Measurements from ENCODE around the gene CITED4. TPM values are rescaled to one million over a fixed set of nuclear protein-coding genes. Genes with fewer than 3 reads are reported as not detected.

CITED4 gene
- total RNA-seq, 1 experiment from 2014 or later = 7.8 TPM

- DNase-seq (ENCODE audit: low read depth, low spot score) = no peak
- TF ChIP-seq, protein P1, sequence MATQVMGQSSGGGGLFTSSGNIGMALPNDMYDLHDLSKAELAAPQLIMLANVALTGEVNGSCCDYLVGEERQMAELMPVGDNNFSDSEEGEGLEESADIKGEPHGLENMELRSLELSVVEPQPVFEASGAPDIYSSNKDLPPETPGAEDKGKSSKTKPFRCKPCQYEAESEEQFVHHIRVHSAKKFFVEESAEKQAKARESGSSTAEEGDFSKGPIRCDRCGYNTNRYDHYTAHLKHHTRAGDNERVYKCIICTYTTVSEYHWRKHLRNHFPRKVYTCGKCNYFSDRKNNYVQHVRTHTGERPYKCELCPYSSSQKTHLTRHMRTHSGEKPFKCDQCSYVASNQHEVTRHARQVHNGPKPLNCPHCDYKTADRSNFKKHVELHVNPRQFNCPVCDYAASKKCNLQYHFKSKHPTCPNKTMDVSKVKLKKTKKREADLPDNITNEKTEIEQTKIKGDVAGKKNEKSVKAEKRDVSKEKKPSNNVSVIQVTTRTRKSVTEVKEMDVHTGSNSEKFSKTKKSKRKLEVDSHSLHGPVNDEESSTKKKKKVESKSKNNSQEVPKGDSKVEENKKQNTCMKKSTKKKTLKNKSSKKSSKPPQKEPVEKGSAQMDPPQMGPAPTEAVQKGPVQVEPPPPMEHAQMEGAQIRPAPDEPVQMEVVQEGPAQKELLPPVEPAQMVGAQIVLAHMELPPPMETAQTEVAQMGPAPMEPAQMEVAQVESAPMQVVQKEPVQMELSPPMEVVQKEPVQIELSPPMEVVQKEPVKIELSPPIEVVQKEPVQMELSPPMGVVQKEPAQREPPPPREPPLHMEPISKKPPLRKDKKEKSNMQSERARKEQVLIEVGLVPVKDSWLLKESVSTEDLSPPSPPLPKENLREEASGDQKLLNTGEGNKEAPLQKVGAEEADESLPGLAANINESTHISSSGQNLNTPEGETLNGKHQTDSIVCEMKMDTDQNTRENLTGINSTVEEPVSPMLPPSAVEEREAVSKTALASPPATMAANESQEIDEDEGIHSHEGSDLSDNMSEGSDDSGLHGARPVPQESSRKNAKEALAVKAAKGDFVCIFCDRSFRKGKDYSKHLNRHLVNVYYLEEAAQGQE (IDR thresholded peaks at IDR 0.05; ENCODE audit: low read depth) = no peak
- no peak for TF ChIP-seq EZH2 (IDR thresholded peaks at IDR 0.05)
- TF ChIP-seq RAD21 (IDR thresholded peaks at IDR 0.05; ENCODE audit: low read depth) = no peak
- TF ChIP-seq YY1 (IDR thresholded peaks at IDR 0.05; ENCODE audit: extremely low read depth, insufficient replicate concordance, low read depth, low read length) = no peak
- TF ChIP-seq CEBPB (IDR thresholded peaks at IDR 0.05; ENCODE audit: low read depth) = no peak
- no peak for TF ChIP-seq POLR2A (IDR thresholded peaks at IDR 0.05; ENCODE audit: borderline replicate concordance, extremely low read depth, insufficient read depth, insufficient read length)
- no peak for TF ChIP-seq SP1 (IDR thresholded peaks at IDR 0.05; ENCODE audit: low read depth)
- TF ChIP-seq, protein P2, sequence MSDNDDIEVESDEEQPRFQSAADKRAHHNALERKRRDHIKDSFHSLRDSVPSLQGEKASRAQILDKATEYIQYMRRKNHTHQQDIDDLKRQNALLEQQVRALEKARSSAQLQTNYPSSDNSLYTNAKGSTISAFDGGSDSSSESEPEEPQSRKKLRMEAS (IDR thresholded peaks at IDR 0.05) = no peak
- no peak for TF ChIP-seq ZNF274 (IDR thresholded peaks at IDR 0.05; ENCODE audit: low read depth, low read length)
- no peak for TF ChIP-seq SIN3A (IDR thresholded peaks at IDR 0.05; ENCODE audit: low read depth)
- TF ChIP-seq EZH2phosphoT487 (IDR thresholded peaks at IDR 0.05; ENCODE audit: borderline replicate concordance) = no peak
- no peak for TF ChIP-seq JUND (IDR thresholded peaks at IDR 0.05)
- no peak for TF ChIP-seq ZFX (IDR thresholded peaks at IDR 0.05)
- Histone ChIP-seq H3K27ac (ENCODE audit: low read depth, low read length) (no peak overlapping the region), H3K4me3 (replicated peaks in 1 of 2; ENCODE audit: low read depth in 1 of 2, low read length in 2 of 2) (no peak overlapping the region), H3K4me2 (ENCODE audit: low read length) (no peak overlapping the region), H3K36me3 (ENCODE audit: control insufficient read depth in 1 of 2, insufficient read depth in 2 of 2, low read length in 2 of 2) (no peaks in the 10 kb centered on the region; a peak in 1 of 4 replicates), H3K79me2 (ENCODE audit: insufficient read depth, low read length) (no peaks in the 10 kb centered on the region), H3K9me3 (ENCODE audit: control insufficient read depth in 1 of 2, insufficient read depth in 1 of 2, low read depth in 1 of 2, low read length in 2 of 2) (peaks cover 0 to 8% of the 10 kb centered on the region in 2 experiments; a peak in 1 of 4 replicates), H3K27me3 (ENCODE audit: insufficient read depth, low read length) (no peaks in the 10 kb centered on the region), H2AFZ (ENCODE audit: low read depth, low read length, poor library complexity, severe bottlenecking) (no peak overlapping the region), H3K9me2 (ENCODE audit: insufficient read depth) (no peaks in the 10 kb centered on the region), H4K20me1 (ENCODE audit: insufficient read depth) (no peaks in the 10 kb centered on the region), H3K4me1 (ENCODE audit: control insufficient read depth in 1 of 2, insufficient read depth in 2 of 2, low read length in 2 of 2) (peaks cover 0 to 2% of the 10 kb centered on the region in 2 experiments; a peak in 1 of 4 replicates), H3K9ac (ENCODE audit: low read length) (no peak overlapping the region)
- no peak for ATAC-seq
- ChIA-PET POLR2A (no interaction called here), RAD21 (ENCODE audit: low non-redundant PET in 1 of 2, low total read pairs in 2 of 2, uncharacterized antibody in 2 of 2, unreplicated experiment in 2 of 2) (no interaction called here), CTCF (no interaction called here)
- intact Hi-C loops (cut with micrococcal nuclease) = no loop called here
- BruUV-seq (replicated peaks) = no TSS peak
These were observed 20.0 kb downstream of the CITED4 start for GRCh38 chr1:40842207-40842606.

All from HCT116 (cell line).